ENCODE results near the gene TFF2.

Gene TFF2

DNA sequence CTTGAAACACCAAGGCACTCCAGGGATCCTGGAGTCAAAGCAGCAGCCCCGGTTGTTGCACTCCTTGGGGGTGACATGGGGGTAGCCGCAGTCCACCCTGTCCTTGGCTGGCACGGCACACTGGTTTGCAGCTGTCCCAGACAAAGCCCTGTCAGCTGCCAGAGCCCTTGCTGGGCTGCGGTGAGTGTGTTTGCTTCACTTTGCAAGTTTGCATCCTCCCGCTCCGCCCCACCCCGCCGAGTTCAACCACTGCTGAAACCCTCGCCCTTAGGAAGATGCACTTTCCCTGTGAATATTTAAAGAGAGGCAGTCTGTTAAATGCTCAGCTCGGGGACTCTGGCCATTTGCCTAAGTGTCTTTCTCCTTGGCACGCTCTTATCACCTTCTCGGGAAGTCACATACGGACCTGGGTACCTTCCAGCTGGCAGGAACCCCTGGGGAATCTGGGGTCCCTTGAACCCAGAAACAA, 37.3 kb downstream of the TFF2 start:
- Histone ChIP-seq H3K9me2 (ENCODE audit: low read depth, low read length) (no peaks in the 10 kb centered on the region), H3K36me3 (ENCODE audit: insufficient read depth, low read length) (no peaks in the 10 kb centered on the region), H3K9ac (ENCODE audit: low read length) (no peak overlapping the region), H3K4me3 (ENCODE audit: low read depth, low read length, poor library complexity, severe bottlenecking) (no peak overlapping the region), H3K27ac (ENCODE audit: low read depth, low read length, poor library complexity, severe bottlenecking) (no peak overlapping the region), H2AFZ (ENCODE audit: low read length) (no peak overlapping the region), H4K20me1 (ENCODE audit: insufficient read depth, low read length) (no peaks in the 10 kb centered on the region), H3F3A (ENCODE audit: insufficient read depth, low read length) (no peaks in the 10 kb centered on the region), H3K4me2 (ENCODE audit: low read length) (no peak overlapping the region), H3K27me3 (ENCODE audit: insufficient read depth, low read length) (0 out of 2 replicates have a peak, but pooled peaks cover 6% of the 10 kb centered on the region), H3K4me1 (ENCODE audit: insufficient read depth, low read length, severe bottlenecking) (no peaks in the 10 kb centered on the region), H3K79me2 (ENCODE audit: insufficient read depth, low read length) (no peaks in the 10 kb centered on the region), H3K9me3 (ENCODE audit: low read length) (no peaks in the 10 kb centered on the region)
- TF ChIP-seq EZH2 (IDR thresholded peaks at IDR 0.05; ENCODE audit: borderline replicate concordance, low read length), result no peak
- TF ChIP-seq, protein P1, sequence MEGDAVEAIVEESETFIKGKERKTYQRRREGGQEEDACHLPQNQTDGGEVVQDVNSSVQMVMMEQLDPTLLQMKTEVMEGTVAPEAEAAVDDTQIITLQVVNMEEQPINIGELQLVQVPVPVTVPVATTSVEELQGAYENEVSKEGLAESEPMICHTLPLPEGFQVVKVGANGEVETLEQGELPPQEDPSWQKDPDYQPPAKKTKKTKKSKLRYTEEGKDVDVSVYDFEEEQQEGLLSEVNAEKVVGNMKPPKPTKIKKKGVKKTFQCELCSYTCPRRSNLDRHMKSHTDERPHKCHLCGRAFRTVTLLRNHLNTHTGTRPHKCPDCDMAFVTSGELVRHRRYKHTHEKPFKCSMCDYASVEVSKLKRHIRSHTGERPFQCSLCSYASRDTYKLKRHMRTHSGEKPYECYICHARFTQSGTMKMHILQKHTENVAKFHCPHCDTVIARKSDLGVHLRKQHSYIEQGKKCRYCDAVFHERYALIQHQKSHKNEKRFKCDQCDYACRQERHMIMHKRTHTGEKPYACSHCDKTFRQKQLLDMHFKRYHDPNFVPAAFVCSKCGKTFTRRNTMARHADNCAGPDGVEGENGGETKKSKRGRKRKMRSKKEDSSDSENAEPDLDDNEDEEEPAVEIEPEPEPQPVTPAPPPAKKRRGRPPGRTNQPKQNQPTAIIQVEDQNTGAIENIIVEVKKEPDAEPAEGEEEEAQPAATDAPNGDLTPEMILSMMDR (IDR thresholded peaks at IDR 0.05; ENCODE audit: low read length), result no peak

DNA sequence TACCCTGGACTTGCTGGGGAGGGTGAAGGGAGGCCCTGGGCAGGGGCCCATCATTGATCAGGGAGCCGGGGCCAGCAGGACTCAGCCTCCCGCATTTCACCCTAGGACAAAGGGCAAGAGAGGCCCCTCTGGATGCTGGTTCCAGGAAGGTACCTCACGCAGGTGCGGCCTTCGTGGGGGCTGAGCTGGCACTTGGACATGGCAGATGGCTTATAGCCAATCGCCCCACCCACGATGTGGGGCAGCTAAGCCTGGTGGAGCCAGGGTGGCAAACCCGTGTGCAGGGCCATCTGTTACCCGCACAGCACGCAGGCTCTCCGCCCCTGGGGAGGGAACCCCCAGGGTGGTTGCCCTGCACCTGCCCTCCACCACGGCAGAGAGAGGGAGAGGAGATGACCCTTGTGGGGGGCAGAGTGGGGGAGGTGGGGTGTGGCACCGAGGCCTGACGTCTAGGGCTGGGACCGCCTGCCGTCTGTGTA, 38.1 kb downstream of the TFF2 start:
- Histone ChIP-seq H3K4me2 (ENCODE audit: low read length) (no peak overlapping the region), H3K36me3 (ENCODE audit: insufficient read depth, low read length) (no peaks in the 10 kb centered on the region), H3K27me3 (ENCODE audit: insufficient read depth, low read length) (0 out of 2 replicates have a peak, but pooled peaks cover 6% of the 10 kb centered on the region), H2AFZ (ENCODE audit: low read length) (no peak overlapping the region), H4K20me1 (ENCODE audit: insufficient read depth, low read length) (no peaks in the 10 kb centered on the region), H3F3A (ENCODE audit: insufficient read depth, low read length) (no peaks in the 10 kb centered on the region), H3K4me1 (ENCODE audit: insufficient read depth, low read length, severe bottlenecking) (no peaks in the 10 kb centered on the region), H3K9ac (ENCODE audit: low read length) (no peak overlapping the region), H3K4me3 (ENCODE audit: low read depth, low read length, poor library complexity, severe bottlenecking) (no peak overlapping the region), H3K9me2 (ENCODE audit: low read depth, low read length) (no peaks in the 10 kb centered on the region), H3K79me2 (ENCODE audit: insufficient read depth, low read length) (no peaks in the 10 kb centered on the region), H3K27ac (ENCODE audit: low read depth, low read length, poor library complexity, severe bottlenecking) (no peak overlapping the region), H3K9me3 (ENCODE audit: low read length) (no peaks in the 10 kb centered on the region)
- TF ChIP-seq, protein P1 (IDR thresholded peaks at IDR 0.05; ENCODE audit: low read length), result no peak
- no peak for TF ChIP-seq EZH2 (IDR thresholded peaks at IDR 0.05; ENCODE audit: borderline replicate concordance, low read length)

DNA sequence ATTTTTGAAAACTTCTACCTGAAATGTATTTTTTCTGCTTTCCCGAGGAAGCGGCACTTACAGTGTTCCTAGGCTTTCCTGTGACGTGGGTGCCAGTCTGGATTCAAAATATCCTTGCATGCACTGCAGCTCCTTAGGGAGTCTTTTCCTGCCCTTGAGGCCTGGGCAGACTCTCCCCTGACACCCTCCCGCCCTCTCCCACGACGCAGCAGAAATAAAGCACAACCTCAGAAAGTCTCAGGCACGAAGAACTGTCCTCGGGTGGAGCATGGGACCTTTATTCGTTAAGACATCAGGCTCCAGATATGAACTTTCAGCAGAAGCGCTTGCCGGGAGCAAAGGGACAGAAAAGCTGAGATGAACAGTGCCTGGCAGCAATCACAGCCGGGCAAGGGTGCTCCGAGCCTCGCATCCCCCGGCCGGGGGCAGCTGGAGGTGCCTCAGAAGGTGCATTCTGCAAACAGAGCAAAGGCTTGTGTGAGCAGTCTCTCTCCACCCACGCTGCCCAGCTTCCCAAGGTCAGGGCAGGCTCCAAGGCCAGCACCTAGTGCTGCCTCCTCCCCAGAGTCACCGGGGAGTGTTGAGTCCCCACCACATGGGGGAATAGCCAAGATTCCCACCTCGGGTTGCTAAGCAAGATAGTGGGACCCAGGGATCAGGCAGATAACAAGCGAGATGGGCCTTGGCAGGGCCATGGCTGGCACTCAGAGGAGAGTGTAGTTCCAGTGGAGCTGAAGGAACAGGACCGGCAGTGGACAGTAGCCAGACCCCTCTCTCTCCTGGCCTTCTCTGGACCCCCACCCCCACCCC, 38.8 kb downstream of the TFF2 start:
- Histone ChIP-seq H3K27me3 (ENCODE audit: insufficient read depth, low read length) (0 out of 2 replicates have a peak, but pooled peaks cover 6% of the 10 kb centered on the region), H3K79me2 (ENCODE audit: insufficient read depth, low read length) (no peaks in the 10 kb centered on the region), H2AFZ (ENCODE audit: low read length) (no peak overlapping the region), H3K27ac (ENCODE audit: low read depth, low read length, poor library complexity, severe bottlenecking) (no peak overlapping the region), H3K9me2 (ENCODE audit: low read depth, low read length) (no peaks in the 10 kb centered on the region), H3K4me3 (ENCODE audit: low read depth, low read length, poor library complexity, severe bottlenecking) (no peak overlapping the region), H3K9me3 (ENCODE audit: low read length) (no peaks in the 10 kb centered on the region), H3K4me2 (ENCODE audit: low read length) (no peak overlapping the region), H4K20me1 (ENCODE audit: insufficient read depth, low read length) (no peaks in the 10 kb centered on the region), H3K9ac (ENCODE audit: low read length) (no peak overlapping the region), H3F3A (ENCODE audit: insufficient read depth, low read length) (no peaks in the 10 kb centered on the region), H3K4me1 (ENCODE audit: insufficient read depth, low read length, severe bottlenecking) (no peaks in the 10 kb centered on the region), H3K36me3 (ENCODE audit: insufficient read depth, low read length) (no peaks in the 10 kb centered on the region)
- TF ChIP-seq EZH2 (IDR thresholded peaks at IDR 0.05; ENCODE audit: borderline replicate concordance, low read length), result no peak
- TF ChIP-seq, protein P1 (IDR thresholded peaks at IDR 0.05; ENCODE audit: low read length), result no peak

All from OCI-LY1 (cell line).